Fibroblast of villous mesenchyme (primary cell): Measurements from ENCODE around the gene MMEL1. TPM values are rescaled to one million over a fixed set of nuclear protein-coding genes. Genes with fewer than 3 reads are reported as not detected.

ENCODE experiments used
- DNase-seq: peaks from one replicate; pipeline ENCODE4 v3.0.0-alpha.2; 2010; ENCODE audit warnings: low read depth
- H3K4me3 ChIP-seq: 2 replicates; pipeline ENCODE4 v1.5.1; 2011; ENCODE audit warnings: low read depth, mild to moderate bottlenecking, low read length
- CTCF ChIP-seq: IDR thresholded peaks from 2 replicates; pipeline ENCODE4 v1.5.1; 2012; ENCODE audit warnings: low read depth, mild to moderate bottlenecking, low read length; ENCODE audit not compliant: insufficient read depth
- total RNA-seq: library from RNA; depleted of rRNA; stranded (reverse); fragments of >200 nt; gene quantifications from 2 replicates; pipeline ENCODE4 v1.2.3, GENCODE V29; 2012

MMEL1 gene
- total RNA-seq, 1 donor, result under 0.01 TPM

DNA sequence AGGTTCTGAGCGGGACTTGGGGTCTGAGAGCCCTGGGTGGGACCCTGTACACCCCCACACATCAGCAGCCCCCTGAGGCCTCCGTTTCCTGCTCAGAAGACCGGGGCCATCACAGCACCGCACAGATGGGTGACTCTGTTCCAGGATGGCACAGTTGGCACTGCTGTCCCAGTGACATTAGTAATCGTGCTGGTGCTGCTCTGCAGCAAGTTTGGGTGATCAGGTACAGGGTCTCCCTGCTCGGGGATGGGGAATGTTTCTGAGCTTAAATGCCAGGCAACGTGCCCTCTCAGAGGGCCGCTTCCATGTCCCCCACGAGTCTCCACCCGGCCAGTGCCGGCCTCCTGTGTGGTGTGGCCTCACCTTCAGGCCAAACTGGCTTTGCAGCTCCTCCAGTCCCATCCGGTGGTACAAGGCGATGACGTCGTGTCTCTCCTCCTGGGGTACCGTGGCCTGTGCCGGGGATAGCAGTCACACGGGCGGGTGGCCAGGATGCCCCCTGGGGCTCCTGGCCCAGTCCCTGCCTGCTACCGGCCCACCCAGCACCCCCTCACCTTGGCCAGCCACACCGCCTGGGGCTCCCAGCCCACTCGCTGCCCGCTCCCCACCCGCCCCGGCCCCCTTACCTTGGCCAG, 29.2 kb downstream of the MMEL1 start:
- no peak overlapping the region for H3K4me3 ChIP-seq
- no peak for TF ChIP-seq CTCF
- DNase-seq, result no peak

- TF ChIP-seq CTCF, result no peak
- no peak overlapping the region for H3K4me3 ChIP-seq
- DNase-seq, result no peak
These were observed 29.8 kb downstream of the MMEL1 start for GRCh38 chr1:2602866-2603520.

DNA sequence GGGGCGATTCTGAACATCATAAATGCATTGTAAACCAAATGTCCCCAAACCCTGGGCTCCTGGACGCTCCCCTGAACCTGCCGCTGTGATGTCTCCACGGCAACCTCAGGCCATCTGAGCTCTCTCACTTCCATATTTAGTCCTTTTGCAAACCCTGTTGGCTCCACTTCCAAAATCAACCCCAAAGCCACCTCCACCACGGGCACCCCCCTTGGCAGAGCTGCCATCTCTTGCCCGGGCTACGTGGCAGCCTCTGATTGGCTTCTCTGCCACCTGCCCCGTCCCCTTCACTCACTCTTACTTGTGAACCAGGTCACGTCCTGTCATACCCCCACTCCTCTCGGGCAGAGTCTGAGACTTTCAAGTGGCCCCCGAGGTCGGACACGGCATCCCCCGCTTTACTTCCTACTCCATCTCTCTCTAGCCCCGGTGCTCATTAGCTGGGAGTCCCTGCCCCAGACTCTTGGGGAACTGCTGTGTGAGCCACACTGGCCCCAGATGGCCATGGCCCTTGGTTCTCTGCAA, 30.4 kb downstream of the MMEL1 start:
- no peak for TF ChIP-seq CTCF
- no peak overlapping the region for H3K4me3 ChIP-seq
- DNase-seq, result no peak

- no peak for DNase-seq
- TF ChIP-seq CTCF, result no peak
These were observed 31.0 kb downstream of the MMEL1 start for GRCh38 chr1:2601721-2602303.

GRCh38 chr1:2598329-2598931, 34.4 kb downstream of the MMEL1 start:
- H3K4me3 ChIP-seq, result no peak overlapping the region
- DNase-seq, result no peak
- TF ChIP-seq CTCF, result no peak

More at GRCh38 chr1:2601721-2602303, 31.0 kb downstream of the MMEL1 start:
- no peak overlapping the region for H3K4me3 ChIP-seq

GRCh38 chr1:2597441-2598328, 35.1 kb downstream of the MMEL1 start:
- no peak for TF ChIP-seq CTCF
- no peak for DNase-seq

More at GRCh38 chr1:2597441-2598328, 35.1 kb downstream of the MMEL1 start:
- H3K4me3 ChIP-seq, result no peak overlapping the region
